WI38 (cell line): Measurements from ENCODE around the gene TNNT3.

ENCODE experiments used
- H3K4me3 ChIP-seq: 2 replicates; pipeline ENCODE4 v1.5.1; 2011; ENCODE audit warnings: low read depth, mild to moderate bottlenecking, control low read depth, low read length
- CTCF ChIP-seq: IDR thresholded peaks from 2 replicates; pipeline ENCODE4 v1.5.1; 2012; ENCODE audit warnings: low read depth, mild to moderate bottlenecking, control low read depth, low read length

TNNT3 gene

GRCh38 chr11:1933416-1934334 lies 14.2 kb downstream of the TNNT3 start:
- TF ChIP-seq CTCF = no peak
- no peak overlapping the region for H3K4me3 ChIP-seq

GRCh38 chr11:1934335-1935155 lies 15.0 kb downstream of the TNNT3 start:
- H3K4me3 ChIP-seq = no peak overlapping the region
- no peak for TF ChIP-seq CTCF

- no peak overlapping the region for H3K4me3 ChIP-seq
- TF ChIP-seq CTCF = no peak
These were observed 15.9 kb downstream of the TNNT3 start for GRCh38 chr11:1935156-1936071.

GRCh38 chr11:1936072-1936780 lies 16.7 kb downstream of the TNNT3 start:
- no peak for TF ChIP-seq CTCF
- no peak overlapping the region for H3K4me3 ChIP-seq

- no peak for TF ChIP-seq CTCF
- no peak overlapping the region for H3K4me3 ChIP-seq
These were observed 17.5 kb downstream of the TNNT3 start for GRCh38 chr11:1936781-1937615.
